ENCODE measurements around the gene TRAFD1. TPM values are rescaled to one million over a fixed set of nuclear protein-coding genes. Genes with fewer than 3 reads are reported as not detected.

Gene TRAFD1
- polyA plus RNA-seq, 1 experiment: 73.4 TPM

- TF ChIP-seq CTCF (IDR thresholded peaks at IDR 0.05; ENCODE audit: low read depth, low read length): no peak
- Histone ChIP-seq H3K9me3 (ENCODE audit: control insufficient read depth, insufficient read depth, low read length) (peaks cover 10% of the 10 kb centered on the region), H3K27ac (ENCODE audit: low read depth, low read length) (no peak overlapping the region), H3K4me3 (ENCODE audit: low read depth, low read length) (no peak overlapping the region), H3K27me3 (ENCODE audit: control insufficient read depth, insufficient read depth, low read length) (no peaks in the 10 kb centered on the region)
- ChIA-PET CTCF (no interaction called here), POLR2A (interaction anchor here (0.5 kb wide), 1 partner anchor 229 kb away, joined by 3 read pairs; no protein-coding TSS in a partner anchor)
- DNase-seq (ENCODE audit: low read depth, low spot score): no peak
These were observed 35.3 kb downstream of the TRAFD1 start for GRCh38 chr12:112160611-112161010.

GRCh38 chr12:112161711-112162110, 36.4 kb downstream of the TRAFD1 start:
- DNase-seq (ENCODE audit: low read depth, low spot score): no peak

GRCh38 chr12:112162241-112162790, 37.0 kb downstream of the TRAFD1 start:
- ChIA-PET POLR2A (interaction anchor here (0.7 kb wide), 1 partner anchor 120 kb away, joined by 6 read pairs; no protein-coding TSS in a partner anchor), CTCF (interaction anchor here (1.5 kb wide), 1 partner anchor 30 kb away, joined by 3 read pairs; no protein-coding TSS in a partner anchor)
- Histone ChIP-seq H3K27ac (ENCODE audit: low read depth, low read length) (no peak overlapping the region), H3K4me3 (ENCODE audit: low read depth, low read length) (no peak overlapping the region), H3K27me3 (ENCODE audit: control insufficient read depth, insufficient read depth, low read length) (no peaks in the 10 kb centered on the region), H3K9me3 (ENCODE audit: control insufficient read depth, insufficient read depth, low read length) (peaks cover 10% of the 10 kb centered on the region)
- DNase-seq (ENCODE audit: low read depth, low spot score): no peak
- no peak for TF ChIP-seq CTCF (IDR thresholded peaks at IDR 0.05; ENCODE audit: low read depth, low read length)

More at GRCh38 chr12:112161711-112162110, 36.4 kb downstream of the TRAFD1 start:
- POLR2A ChIA-PET: no interaction called here
- CTCF ChIA-PET: no interaction called here
- Histone ChIP-seq H3K27ac (ENCODE audit: low read depth, low read length) (peak overlapping the region; percentile 31), H3K4me3 (ENCODE audit: low read depth, low read length) (no peak overlapping the region), H3K27me3 (ENCODE audit: control insufficient read depth, insufficient read depth, low read length) (no peaks in the 10 kb centered on the region), H3K9me3 (ENCODE audit: control insufficient read depth, insufficient read depth, low read length) (peaks cover 10% of the 10 kb centered on the region)
- TF ChIP-seq CTCF (IDR thresholded peaks at IDR 0.05; ENCODE audit: low read depth, low read length): no peak

- no peak for TF ChIP-seq CTCF (IDR thresholded peaks at IDR 0.05; ENCODE audit: low read depth, low read length)
- no peak for DNase-seq (ENCODE audit: low read depth, low spot score)
- H3K27ac ChIP-seq (ENCODE audit: low read depth, low read length): no peak overlapping the region
- no peak overlapping the region for H3K4me3 ChIP-seq (ENCODE audit: low read depth, low read length)
- CTCF ChIA-PET: interaction anchor here (1.5 kb wide), 1 partner anchor 30 kb away, joined by 3 read pairs; no protein-coding TSS in a partner anchor
- POLR2A ChIA-PET: no interaction called here
- peaks cover 10% of the 10 kb centered on the region for H3K9me3 ChIP-seq (ENCODE audit: control insufficient read depth, insufficient read depth, low read length)
- no peaks in the 10 kb centered on the region for H3K27me3 ChIP-seq (ENCODE audit: control insufficient read depth, insufficient read depth, low read length)
These were observed 37.7 kb downstream of the TRAFD1 start for GRCh38 chr12:112163056-112163455.

GRCh38 chr12:112163471-112163991, 38.2 kb downstream of the TRAFD1 start:
- Histone ChIP-seq H3K27ac (ENCODE audit: low read depth, low read length) (no peak overlapping the region), H3K4me3 (ENCODE audit: low read depth, low read length) (no peak overlapping the region), H3K9me3 (ENCODE audit: control insufficient read depth, insufficient read depth, low read length) (peaks cover 6% of the 10 kb centered on the region), H3K27me3 (ENCODE audit: control insufficient read depth, insufficient read depth, low read length) (no peaks in the 10 kb centered on the region)
- DNase-seq (ENCODE audit: low read depth, low spot score): no peak
- CTCF ChIA-PET: interaction anchor here (1.5 kb wide), 1 partner anchor 29 kb away, joined by 3 read pairs; no protein-coding TSS in a partner anchor
- POLR2A ChIA-PET: no interaction called here
- no peak for TF ChIP-seq CTCF (IDR thresholded peaks at IDR 0.05; ENCODE audit: low read depth, low read length)
